Activated CD4-positive, alpha-beta memory T cell treated with anti-CD3 and anti-CD28 coated beads for 36 hours (primary cell): ENCODE data around the gene KLHL10. TPM values are rescaled to one million over a fixed set of nuclear protein-coding genes. Genes with fewer than 3 reads are reported as not detected.

Source experiments
- CTCF ChIA-PET: fragments of 350-600 bp; sonication (Branson Sonifier 250); formaldehyde crosslinking; loops from one replicate; lab custom pipeline; 2021; ENCODE audit warnings: antibody characterized with exemption, inconsistent platforms; lab: Charles Lee
- POLR2A ChIA-PET: fragments of 350-600 bp; sonication (Branson Sonifier 250); formaldehyde crosslinking; loops from one replicate; lab custom pipeline; 2021; ENCODE audit warnings: antibody characterized with exemption; lab: Charles Lee
- DNase-seq: peaks from one replicate; pipeline ENCODE4 v3.0.0-alpha.2; 2020
- H3K27ac Mint-ChIP-seq: one replicate; pipeline ENCODE4 v1.8.0; 2021; ENCODE audit warnings: mixed read lengths
- H3K27me3 Mint-ChIP-seq: one replicate; pipeline ENCODE4 v1.8.0; 2021; ENCODE audit warnings: mixed read lengths
- H3K36me3 Mint-ChIP-seq: one replicate; pipeline ENCODE4 v1.8.0; 2021; ENCODE audit warnings: mixed read lengths
- H3K4me1 Mint-ChIP-seq: one replicate; pipeline ENCODE4 v1.8.0; 2021; ENCODE audit warnings: low read depth, mixed read lengths
- H3K4me3 Mint-ChIP-seq: one replicate; pipeline ENCODE4 v1.8.0; 2021; ENCODE audit warnings: mild to moderate bottlenecking, mixed read lengths
- H3K9me3 Mint-ChIP-seq: one replicate; pipeline ENCODE4 v1.8.0; 2021; ENCODE audit warnings: mixed read lengths
- intact Hi-C: fragments of 100-400 bp; cut with micrococcal nuclease; formaldehyde crosslinking; loops from one replicate; pipeline ENCODE4 v1.15.1; 2023
- total RNA-seq, 2 experiments: library from RNA; stranded (reverse); gene quantifications; one replicate each; pipeline ENCODE4 v1.2.3, GENCODE V29; 2021

KLHL10 gene
- total RNA-seq, 2 experiments from 2014 or later: 0.12 to 0.29 TPM

DNA sequence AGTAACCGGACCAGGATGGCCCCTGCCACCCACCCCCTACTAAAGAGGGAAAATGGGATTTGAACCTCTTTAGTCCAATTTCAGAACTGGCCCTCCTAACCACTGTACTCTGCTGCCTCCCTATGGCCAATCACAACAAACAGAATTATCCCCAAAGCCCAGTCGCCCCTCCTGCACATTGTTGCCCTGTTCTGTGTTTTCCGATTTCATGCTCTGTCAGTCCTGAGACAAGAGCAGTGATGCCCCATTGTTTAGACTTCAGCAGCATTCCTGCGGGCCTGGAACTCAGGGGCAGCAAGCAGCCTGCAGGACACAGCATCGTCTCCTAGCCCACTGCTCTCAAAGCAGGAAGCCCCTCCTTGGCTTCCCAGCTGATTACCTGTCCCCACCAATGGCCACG is 48.1 kb downstream of the KLHL10 start:
- Mint-ChIP-seq H3K36me3 (peaks cover 44% of the 10 kb centered on the region), H3K4me3 (no peak overlapping the region), H3K4me1 (no peaks in the 10 kb centered on the region), H3K9me3 (no peaks in the 10 kb centered on the region), H3K27ac (no peak overlapping the region), H3K27me3 (no peaks in the 10 kb centered on the region)
- POLR2A ChIA-PET: no interaction called here
- DNase-seq: peak; percentile 12
- intact Hi-C loops: loop anchor here (5.0 kb wide), 1 partner anchor 148 kb away; no protein-coding TSS in a partner anchor
- CTCF ChIA-PET: interaction anchor here (1.1 to 2.0 kb wide), 2 partner anchors 84 to 148 kb away, joined by 3 to 4 read pairs; no protein-coding TSS in a partner anchor

DNA sequence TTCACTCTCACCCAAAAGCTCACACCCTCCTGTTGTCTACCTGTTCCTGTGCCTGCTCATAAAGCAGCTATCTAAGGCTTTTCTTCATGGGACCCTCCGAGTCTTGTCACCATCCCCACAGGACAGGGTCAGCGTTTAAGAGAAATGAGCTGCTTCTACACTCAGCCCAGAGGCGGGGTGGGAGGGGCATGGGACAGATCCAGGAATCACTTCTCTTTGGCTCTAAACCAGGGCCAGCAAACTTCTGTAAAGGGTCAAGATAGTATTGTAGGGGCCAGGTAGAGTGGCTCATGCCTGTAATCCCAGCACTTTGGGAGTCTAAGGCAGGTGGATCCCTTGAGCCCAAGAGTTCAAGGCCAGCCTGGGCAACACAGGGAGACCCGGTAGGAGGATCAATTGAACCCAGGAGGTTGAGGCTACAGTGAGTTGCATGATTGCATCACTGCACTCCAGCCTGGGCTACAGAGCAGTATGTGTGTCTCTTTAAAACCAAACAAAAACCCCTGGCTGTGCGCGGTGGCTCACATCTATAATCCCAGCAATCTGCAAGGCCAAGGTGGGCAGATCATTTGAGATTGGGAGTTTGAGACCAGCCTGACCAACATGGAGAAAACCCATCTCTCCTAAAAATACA is 50.8 kb downstream of the KLHL10 start:
- no peaks in the 10 kb centered on the region for H3K9me3 Mint-ChIP-seq
- DNase-seq: no peak
- peaks cover 44% of the 10 kb centered on the region for H3K36me3 Mint-ChIP-seq
- H3K27ac Mint-ChIP-seq: no peak overlapping the region
- ChIA-PET POLR2A (interaction anchor here (0.5 to 0.8 kb wide), 2 partner anchors 40 to 183 kb away, joined by 3 to 4 read pairs; no protein-coding TSS in a partner anchor), CTCF (interaction anchor here (1.3 kb wide), 1 partner anchor 10 kb away, joined by 3 read pairs; no protein-coding TSS in a partner anchor)
- no peaks in the 10 kb centered on the region for H3K27me3 Mint-ChIP-seq
- H3K4me1 Mint-ChIP-seq: no peaks in the 10 kb centered on the region
- intact Hi-C loops: loop anchor here (5.0 kb wide), 1 partner anchor 151 kb away; no protein-coding TSS in a partner anchor
- H3K4me3 Mint-ChIP-seq: no peak overlapping the region

DNA sequence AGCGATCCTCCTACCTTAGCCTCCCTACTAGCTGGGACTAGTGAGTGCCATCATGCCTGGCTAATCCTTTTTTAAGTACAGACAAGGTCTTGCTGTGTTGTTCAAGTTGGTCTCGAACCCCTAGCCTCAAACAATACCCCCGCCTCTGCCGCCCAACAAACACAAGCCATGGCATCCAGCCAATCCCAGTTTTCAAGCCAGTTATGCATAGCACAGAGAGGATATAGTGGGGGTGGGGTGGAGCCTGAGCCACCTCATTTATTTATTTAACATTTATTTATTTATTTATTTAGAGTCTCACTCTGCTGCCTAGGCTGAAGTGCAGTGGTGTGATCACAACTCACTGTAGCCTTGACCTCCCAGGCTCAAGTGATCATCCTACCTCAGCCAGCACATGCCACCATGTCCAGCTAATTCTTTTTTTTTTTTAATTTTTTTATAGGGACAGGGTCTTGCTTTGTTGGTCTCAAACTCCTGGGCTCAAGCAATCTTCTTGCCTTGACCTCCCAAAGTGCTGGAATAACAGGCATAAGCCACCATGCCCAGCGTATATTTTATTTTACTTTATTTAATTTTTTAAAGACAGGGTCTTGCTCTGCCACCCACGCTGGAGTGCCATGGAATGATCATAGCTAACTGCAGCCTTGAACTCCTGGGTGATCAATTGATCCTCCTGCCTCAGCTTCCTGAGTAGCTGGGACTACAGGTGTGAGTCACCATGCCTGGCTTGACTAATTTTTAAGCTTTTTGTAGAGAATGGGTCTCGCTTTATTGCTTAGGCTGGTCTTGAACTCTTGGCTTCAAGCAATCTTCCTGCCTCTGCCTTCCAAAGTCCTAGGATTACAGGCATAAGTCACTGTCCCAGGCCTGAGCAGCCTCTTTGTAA is 53.8 kb downstream of the KLHL10 start:
- DNase-seq: no peak
- CTCF ChIA-PET: no interaction called here
- Mint-ChIP-seq H3K9me3 (no peaks in the 10 kb centered on the region), H3K4me3 (no peak overlapping the region), H3K4me1 (no peaks in the 10 kb centered on the region), H3K36me3 (peaks cover 35% of the 10 kb centered on the region), H3K27me3 (no peaks in the 10 kb centered on the region), H3K27ac (peak overlapping the region; percentile 33)
- POLR2A ChIA-PET: no interaction called here
- intact Hi-C loops: no loop called here

DNA sequence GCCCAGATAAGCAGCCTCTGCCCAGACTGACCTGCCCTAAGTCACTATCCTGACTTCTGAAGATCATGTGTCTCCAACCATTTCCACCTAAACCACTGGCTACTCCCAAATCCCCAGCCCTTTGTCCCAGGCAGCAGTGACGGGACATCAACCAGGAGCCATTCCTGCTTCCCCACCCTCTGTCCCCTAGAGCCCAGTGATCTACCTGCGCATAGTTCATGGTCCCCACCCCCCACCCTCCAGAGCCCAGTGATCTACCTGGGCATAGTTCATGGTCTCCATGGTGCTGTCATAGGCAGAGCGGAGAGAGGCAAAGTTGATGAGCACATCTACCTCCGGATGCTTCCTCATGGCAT is 54.4 kb downstream of the KLHL10 start:
- intact Hi-C loops: no loop called here
- H3K27ac Mint-ChIP-seq: no peak overlapping the region
- CTCF ChIA-PET: no interaction called here
- no peaks in the 10 kb centered on the region for H3K4me1 Mint-ChIP-seq
- no peak overlapping the region for H3K4me3 Mint-ChIP-seq
- H3K9me3 Mint-ChIP-seq: no peaks in the 10 kb centered on the region
- no peak for DNase-seq
- POLR2A ChIA-PET: no interaction called here
- no peaks in the 10 kb centered on the region for H3K27me3 Mint-ChIP-seq
- peaks cover 39% of the 10 kb centered on the region for H3K36me3 Mint-ChIP-seq

DNA sequence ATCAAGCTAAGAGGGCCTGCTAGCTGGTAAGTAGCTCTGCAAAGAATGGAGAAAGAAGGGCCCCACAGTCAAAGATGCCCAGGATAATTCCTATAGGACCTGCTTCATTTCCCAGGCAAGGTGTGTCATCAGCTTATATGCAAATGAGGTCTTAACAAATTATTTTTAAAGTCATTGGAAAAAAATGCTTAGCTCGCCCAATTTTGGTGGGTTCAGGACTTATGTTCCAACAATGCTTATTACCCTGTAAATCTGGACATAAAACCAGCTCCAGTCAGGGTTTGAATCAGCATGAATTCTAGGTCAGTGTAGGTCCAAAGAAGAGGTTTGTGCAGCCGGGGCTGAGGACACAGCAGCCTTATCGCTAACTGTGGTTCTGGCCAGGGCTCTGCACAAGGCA is 55.8 kb downstream of the KLHL10 start:
- Mint-ChIP-seq H3K9me3 (no peaks in the 10 kb centered on the region), H3K4me3 (no peak overlapping the region), H3K36me3 (peaks cover 38% of the 10 kb centered on the region), H3K27ac (no peak overlapping the region), H3K27me3 (no peaks in the 10 kb centered on the region), H3K4me1 (no peaks in the 10 kb centered on the region)
- intact Hi-C loops: no loop called here
- DNase-seq: no peak
- POLR2A ChIA-PET: no interaction called here
- CTCF ChIA-PET: no interaction called here

DNA sequence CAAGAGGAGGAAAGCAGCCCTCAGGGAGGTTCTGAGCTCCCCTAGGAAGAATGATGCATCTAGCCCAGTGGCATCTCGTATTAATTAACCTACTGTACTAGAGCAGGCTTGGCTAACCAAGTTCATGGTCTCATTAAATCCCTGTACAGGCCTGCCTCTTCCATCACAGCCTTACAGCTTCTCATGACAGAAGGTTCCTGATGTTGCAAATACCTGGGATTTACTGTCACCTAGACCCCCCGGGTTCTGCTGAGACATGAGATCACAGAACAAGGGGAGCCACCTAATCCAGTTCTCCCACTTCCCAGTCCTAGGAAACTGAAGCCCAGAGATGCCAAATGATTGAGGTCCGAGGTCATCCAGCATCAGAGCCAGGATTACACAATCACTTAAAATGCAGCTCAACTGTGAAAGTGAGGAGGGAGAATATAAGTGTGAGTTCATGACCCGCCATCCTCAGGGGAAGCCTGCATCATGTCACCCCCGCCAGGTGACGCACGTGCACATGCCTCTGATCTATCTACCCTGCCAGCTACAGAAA is 57.2 kb downstream of the KLHL10 start:
- POLR2A ChIA-PET: no interaction called here
- no peak overlapping the region for H3K27ac Mint-ChIP-seq
- H3K4me3 Mint-ChIP-seq: no peak overlapping the region
- no peaks in the 10 kb centered on the region for H3K9me3 Mint-ChIP-seq
- no peaks in the 10 kb centered on the region for H3K27me3 Mint-ChIP-seq
- H3K4me1 Mint-ChIP-seq: no peaks in the 10 kb centered on the region
- DNase-seq: no peak
- CTCF ChIA-PET: no interaction called here
- intact Hi-C loops: no loop called here
- H3K36me3 Mint-ChIP-seq: peaks cover 46% of the 10 kb centered on the region

DNA sequence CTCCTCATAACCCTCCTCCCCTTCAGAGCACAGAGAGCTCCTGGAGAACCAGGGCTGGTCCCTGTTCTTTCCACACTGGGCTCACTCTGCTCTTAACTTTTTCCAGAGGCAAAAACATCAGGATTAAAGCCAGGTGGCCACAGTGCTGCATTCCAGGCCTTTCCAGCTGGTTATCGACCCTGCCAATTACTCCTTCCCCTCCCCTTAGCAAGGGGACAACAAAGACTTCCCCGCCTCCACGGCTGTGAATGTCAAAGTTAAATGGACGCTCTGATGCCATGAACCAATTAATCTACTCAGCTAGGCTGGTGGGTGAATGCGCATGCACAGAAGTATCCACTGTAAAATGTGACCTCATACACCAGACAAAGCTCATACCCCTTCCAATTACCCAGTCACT is 58.0 kb downstream of the KLHL10 start:
- no peak overlapping the region for H3K27ac Mint-ChIP-seq
- DNase-seq: no peak
- no peaks in the 10 kb centered on the region for H3K4me1 Mint-ChIP-seq
- POLR2A ChIA-PET: no interaction called here
- CTCF ChIA-PET: interaction anchor here (1.1 kb wide), 1 partner anchor 200 kb away, joined by 3 read pairs; no protein-coding TSS in a partner anchor
- H3K9me3 Mint-ChIP-seq: no peaks in the 10 kb centered on the region
- intact Hi-C loops: no loop called here
- H3K27me3 Mint-ChIP-seq: no peaks in the 10 kb centered on the region
- peaks cover 44% of the 10 kb centered on the region for H3K36me3 Mint-ChIP-seq
- no peak overlapping the region for H3K4me3 Mint-ChIP-seq

DNA sequence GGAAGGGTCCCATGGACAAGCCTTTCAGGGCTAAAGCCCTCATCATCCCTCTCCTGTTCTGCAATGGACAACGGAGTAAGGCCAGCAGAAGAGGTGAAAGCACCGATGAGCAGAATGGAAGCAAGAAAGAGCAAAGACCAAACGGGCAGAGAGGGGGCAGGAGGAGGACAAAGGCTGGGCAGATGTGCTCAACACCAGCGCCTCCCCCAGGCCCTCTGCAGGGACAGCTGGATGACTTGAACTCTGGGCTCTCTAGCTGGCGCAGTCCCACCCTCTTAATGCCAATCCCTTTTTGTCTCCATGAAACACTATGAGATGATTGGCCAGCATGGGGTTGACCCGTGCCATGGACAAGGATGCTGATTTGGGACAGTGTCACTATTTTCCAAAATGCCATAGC is 59.1 kb downstream of the KLHL10 start:
- ChIA-PET POLR2A (no interaction called here), CTCF (no interaction called here)
- no peak for DNase-seq
- H3K27ac Mint-ChIP-seq: no peak overlapping the region
- no peak overlapping the region for H3K4me3 Mint-ChIP-seq
- no peaks in the 10 kb centered on the region for H3K27me3 Mint-ChIP-seq
- H3K4me1 Mint-ChIP-seq: no peaks in the 10 kb centered on the region
- intact Hi-C loops: no loop called here
- H3K36me3 Mint-ChIP-seq: peaks cover 53% of the 10 kb centered on the region
- no peaks in the 10 kb centered on the region for H3K9me3 Mint-ChIP-seq

Other genes with a start within 250 kb of the KLHL10 start
- gene KRT16, start 225.1 kb upstream of the KLHL10 start, total RNA-seq: not detected
- gene KRT17, start 213.2 kb upstream of the KLHL10 start, total RNA-seq: not detected
- 1,000 to 10,000 TPM; 1,052 to 1,072 TPM for gene EIF1, start 148.9 kb upstream of the KLHL10 start, total RNA-seq
- gene GAST, start 125.5 kb upstream of the KLHL10 start, total RNA-seq: not detected
- gene HAP1, start 103.2 kb upstream of the KLHL10 start, total RNA-seq: not detected
- gene JUP, start 51.1 kb upstream of the KLHL10 start, total RNA-seq: under 1 TPM; 0.12 to 0.29 TPM
- 1 to 10 TPM; 2.5 to 2.9 TPM for gene P3H4, start 25.9 kb upstream of the KLHL10 start, total RNA-seq
- 1 to 10 TPM in 1 of 2 experiments, under 1 TPM in 1; 0.76 to 1.4 TPM for gene FKBP10, start 24.8 kb upstream of the KLHL10 start, total RNA-seq
- gene NT5C3B, start 1.6 kb upstream of the KLHL10 start, total RNA-seq: 10 to 100 TPM; 29.0 to 29.5 TPM
- 10 to 100 TPM; 23.6 to 25.2 TPM for gene KLHL11, start 27.6 kb downstream of the KLHL10 start, total RNA-seq
- 100 to 1,000 TPM; 186 to 203 TPM for gene ACLY, start 81.1 kb downstream of the KLHL10 start, total RNA-seq
- gene ODAD4, start 92.8 kb downstream of the KLHL10 start, total RNA-seq: 1 to 10 TPM in 1 of 2 experiments, under 1 TPM in 1; 0.77 to 1.4 TPM
- gene CNP, start 129.0 kb downstream of the KLHL10 start, total RNA-seq: 10 to 100 TPM; 66.6 to 68.0 TPM
- 10 to 100 TPM; 79.7 to 80.9 TPM for gene DNAJC7, start 179.6 kb downstream of the KLHL10 start, total RNA-seq
- gene NKIRAS2, start 182.3 kb downstream of the KLHL10 start, total RNA-seq: 10 to 100 TPM; 15.6 to 16.1 TPM
- under 1 TPM; 0.15 to 0.26 TPM for gene C17orf113, start 212.8 kb downstream of the KLHL10 start, total RNA-seq